GM12873 (cell line): ENCODE data around the gene ADAM19.

Source experiments
- TF ChIP-seq, protein P1 (sequence below): IDR thresholded peaks from 2 replicates; pipeline ENCODE4 v1.5.1; 2012; ENCODE audit warnings: low read depth, mild to moderate bottlenecking, moderate library complexity, low read length, control low read depth; ENCODE audit not compliant: insufficient read depth; ENCODE audit errors: missing control alignments

Gene ADAM19

DNA sequence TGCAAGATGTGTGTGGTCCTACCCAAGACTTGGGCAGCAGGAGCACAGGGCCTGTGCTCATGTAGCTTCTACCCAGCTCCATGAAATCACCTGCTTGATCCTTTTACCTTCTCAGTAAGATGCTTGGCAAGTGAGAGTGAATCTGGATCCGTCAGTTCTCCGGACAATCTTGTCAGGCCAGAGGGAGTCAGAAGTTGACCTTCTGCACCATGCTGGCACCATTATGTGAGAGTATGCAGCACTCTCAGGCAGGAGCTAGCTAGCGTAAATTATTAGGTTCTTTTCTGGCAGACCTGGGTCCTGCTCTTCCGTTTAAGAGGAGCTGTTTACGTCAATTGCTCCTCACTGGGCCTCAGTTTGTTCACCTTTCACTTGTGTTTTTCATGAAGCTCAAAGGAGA, 37.0 kb upstream of the ADAM19 start:
- TF ChIP-seq, protein P1, sequence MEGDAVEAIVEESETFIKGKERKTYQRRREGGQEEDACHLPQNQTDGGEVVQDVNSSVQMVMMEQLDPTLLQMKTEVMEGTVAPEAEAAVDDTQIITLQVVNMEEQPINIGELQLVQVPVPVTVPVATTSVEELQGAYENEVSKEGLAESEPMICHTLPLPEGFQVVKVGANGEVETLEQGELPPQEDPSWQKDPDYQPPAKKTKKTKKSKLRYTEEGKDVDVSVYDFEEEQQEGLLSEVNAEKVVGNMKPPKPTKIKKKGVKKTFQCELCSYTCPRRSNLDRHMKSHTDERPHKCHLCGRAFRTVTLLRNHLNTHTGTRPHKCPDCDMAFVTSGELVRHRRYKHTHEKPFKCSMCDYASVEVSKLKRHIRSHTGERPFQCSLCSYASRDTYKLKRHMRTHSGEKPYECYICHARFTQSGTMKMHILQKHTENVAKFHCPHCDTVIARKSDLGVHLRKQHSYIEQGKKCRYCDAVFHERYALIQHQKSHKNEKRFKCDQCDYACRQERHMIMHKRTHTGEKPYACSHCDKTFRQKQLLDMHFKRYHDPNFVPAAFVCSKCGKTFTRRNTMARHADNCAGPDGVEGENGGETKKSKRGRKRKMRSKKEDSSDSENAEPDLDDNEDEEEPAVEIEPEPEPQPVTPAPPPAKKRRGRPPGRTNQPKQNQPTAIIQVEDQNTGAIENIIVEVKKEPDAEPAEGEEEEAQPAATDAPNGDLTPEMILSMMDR = no peak

DNA sequence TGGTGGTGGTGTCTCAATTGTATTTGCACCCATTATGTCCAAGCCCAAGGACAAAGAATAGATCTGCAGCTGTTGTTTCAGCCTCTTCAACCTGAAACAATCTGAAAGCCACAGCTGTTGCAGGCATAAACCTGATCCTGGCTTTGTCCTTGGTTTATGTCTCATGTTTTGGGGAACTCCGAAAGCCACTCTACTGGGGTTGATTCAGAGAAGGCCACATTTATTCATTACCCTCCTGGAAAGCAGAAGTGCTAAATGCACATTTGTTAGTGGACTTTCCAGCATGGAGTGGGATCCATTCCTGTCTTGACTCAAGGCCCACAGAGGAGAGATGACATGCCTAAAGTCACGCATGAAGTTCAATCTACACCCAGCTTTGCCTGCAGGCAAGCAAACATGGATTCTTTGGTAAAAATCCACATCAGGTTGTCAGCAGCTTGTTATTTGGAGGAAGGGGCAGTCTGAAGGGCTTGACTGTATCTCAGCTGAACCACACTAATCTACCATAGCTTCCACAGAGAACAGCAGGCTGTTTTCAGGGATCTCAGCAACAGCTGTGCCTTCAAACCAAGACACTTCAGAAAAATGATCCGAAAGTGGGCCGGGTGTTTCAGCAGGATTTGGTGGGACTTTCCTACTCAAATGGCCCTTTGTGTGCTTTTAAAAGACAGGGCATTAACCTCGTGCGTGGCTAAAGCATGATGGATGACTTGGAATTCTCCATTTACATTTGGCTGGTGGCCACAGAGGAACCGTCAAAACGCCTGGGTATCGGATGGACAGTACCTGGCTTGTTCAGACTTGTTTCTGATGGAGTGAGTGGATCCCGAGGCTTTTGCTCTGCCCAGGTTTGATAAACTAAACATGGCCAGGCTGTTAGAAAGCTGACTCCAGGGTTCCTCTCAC, 36.2 kb upstream of the ADAM19 start:
- TF ChIP-seq, protein P1 = no peak

- TF ChIP-seq, protein P1 = no peak
Observed at GRCh38 chr5:157610990-157611389, 35.4 kb upstream of the ADAM19 start.

GRCh38 chr5:157608972-157609565, 33.5 kb upstream of the ADAM19 start:
- TF ChIP-seq, protein P1 = no peak

DNA sequence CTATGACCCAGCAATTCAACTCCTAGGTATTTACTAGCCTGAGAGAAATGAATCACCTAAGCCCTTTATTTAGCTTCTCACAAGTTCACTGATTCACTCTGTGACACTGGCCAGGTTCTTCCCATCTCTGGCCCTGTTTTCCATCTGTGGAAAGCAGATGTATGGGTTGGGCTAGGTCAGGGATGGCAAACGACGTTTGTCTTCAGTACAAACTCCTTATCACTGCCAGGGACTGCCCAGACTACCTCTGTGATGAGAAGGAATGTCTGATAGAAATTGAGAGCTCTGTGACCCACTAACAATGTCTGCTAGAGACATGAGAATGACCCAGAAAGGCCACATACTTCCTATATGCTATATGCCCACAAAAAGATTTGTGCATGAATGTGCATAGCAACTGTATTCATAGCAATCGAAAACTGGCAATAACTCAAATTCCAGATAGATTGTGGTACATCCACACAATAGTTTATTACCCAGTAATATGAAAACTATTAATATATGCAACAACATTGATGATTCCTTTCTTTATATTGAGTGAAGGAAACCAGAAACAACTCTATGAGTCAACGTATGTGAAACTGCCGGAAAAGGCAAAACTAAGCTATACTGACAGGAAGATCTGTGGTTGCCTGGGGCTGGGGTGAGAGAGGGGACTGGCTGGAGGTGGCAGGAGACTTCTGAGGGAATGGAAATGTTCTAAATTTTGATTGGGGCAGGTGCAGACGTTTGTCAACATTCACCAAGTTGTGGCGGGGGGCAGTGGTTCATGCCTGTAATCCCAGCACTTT, 32.0 kb upstream of the ADAM19 start:
- TF ChIP-seq, protein P1 = no peak

DNA sequence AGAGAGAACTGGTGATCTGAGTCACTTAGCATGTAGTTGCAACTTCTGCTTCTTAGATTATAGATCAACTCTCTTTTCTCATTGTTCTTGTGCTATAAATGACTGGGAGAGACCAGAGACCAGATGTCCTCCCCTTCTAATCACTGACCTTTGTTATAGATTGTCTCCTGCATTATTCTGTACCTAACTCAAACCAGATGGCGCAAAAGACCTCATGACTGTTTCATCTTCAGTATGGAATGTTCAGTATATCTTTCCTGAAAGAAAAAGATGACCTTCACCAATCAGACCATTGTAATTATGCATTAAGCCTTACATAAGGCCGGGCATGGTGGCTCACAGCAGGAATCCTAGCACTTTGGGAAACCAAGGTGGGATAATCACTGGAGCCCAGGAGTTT, 30.5 kb upstream of the ADAM19 start:
- TF ChIP-seq, protein P1 = no peak

GRCh38 chr5:157603333-157604190, 28.0 kb upstream of the ADAM19 start:
- TF ChIP-seq, protein P1 = no peak
